KOPT-K1 (cell line): ENCODE data around the gene HMCN2.

Experiments
- H3K27ac ChIP-seq: fragments of 200-600 bp; sonication (generic); 2 replicates; pipeline ENCODE4 v1.5.1; 2016; ENCODE audit warnings: antibody characterized with exemption, mild to moderate bottlenecking, low read depth, low read length; ENCODE audit not compliant: poor library complexity, severe bottlenecking
- H3K36me3 ChIP-seq: fragments of 200-600 bp; sonication (generic); 2 replicates; pipeline ENCODE4 v1.5.1; 2017; ENCODE audit warnings: antibody characterized with exemption, mild to moderate bottlenecking, low read length, moderate library complexity; ENCODE audit not compliant: insufficient read depth
- H3K9me3 ChIP-seq: fragments of 200-600 bp; sonication (generic); 2 replicates; pipeline ENCODE4 v1.5.1; 2017; ENCODE audit warnings: antibody characterized with exemption, low read length, mild to moderate bottlenecking; ENCODE audit not compliant: insufficient read depth, poor library complexity, severe bottlenecking

Gene HMCN2

GRCh38 chr9:130341128-130341527, 75.6 kb downstream of the HMCN2 start:
- no peaks in the 10 kb centered on the region for H3K36me3 ChIP-seq
- H3K9me3 ChIP-seq = no peaks in the 10 kb centered on the region
- H3K27ac ChIP-seq = no peak overlapping the region

- no peak overlapping the region for H3K27ac ChIP-seq
These were observed 76.5 kb downstream of the HMCN2 start for GRCh38 chr9:130341839-130342713.

GRCh38 chr9:130342714-130343085, 77.1 kb downstream of the HMCN2 start:
- H3K36me3 ChIP-seq = no peaks in the 10 kb centered on the region
- no peak overlapping the region for H3K27ac ChIP-seq
- no peaks in the 10 kb centered on the region for H3K9me3 ChIP-seq

More at GRCh38 chr9:130341839-130342713, 76.5 kb downstream of the HMCN2 start:
- H3K36me3 ChIP-seq = no peaks in the 10 kb centered on the region
- no peaks in the 10 kb centered on the region for H3K9me3 ChIP-seq

- Histone ChIP-seq H3K27ac (no peak overlapping the region), H3K36me3 (no peaks in the 10 kb centered on the region), H3K9me3 (no peaks in the 10 kb centered on the region)
These were observed 77.9 kb downstream of the HMCN2 start for GRCh38 chr9:130343445-130343918.

- no peak overlapping the region for H3K27ac ChIP-seq
- no peaks in the 10 kb centered on the region for H3K36me3 ChIP-seq
- no peaks in the 10 kb centered on the region for H3K9me3 ChIP-seq
These were observed 78.8 kb downstream of the HMCN2 start for GRCh38 chr9:130344366-130344765.

- no peaks in the 10 kb centered on the region for H3K9me3 ChIP-seq
- no peaks in the 10 kb centered on the region for H3K36me3 ChIP-seq
- H3K27ac ChIP-seq = no peak overlapping the region
These were observed 79.7 kb downstream of the HMCN2 start for GRCh38 chr9:130345009-130345896.

- H3K36me3 ChIP-seq = no peaks in the 10 kb centered on the region
- no peak overlapping the region for H3K27ac ChIP-seq
- no peaks in the 10 kb centered on the region for H3K9me3 ChIP-seq
These were observed 80.4 kb downstream of the HMCN2 start for GRCh38 chr9:130345897-130346385.

- no peak overlapping the region for H3K27ac ChIP-seq
- no peaks in the 10 kb centered on the region for H3K9me3 ChIP-seq
- H3K36me3 ChIP-seq = no peaks in the 10 kb centered on the region
These were observed 80.9 kb downstream of the HMCN2 start for GRCh38 chr9:130346431-130346830.

- Histone ChIP-seq H3K9me3 (no peaks in the 10 kb centered on the region), H3K36me3 (no peaks in the 10 kb centered on the region), H3K27ac (no peak overlapping the region)
These were observed 81.5 kb downstream of the HMCN2 start for GRCh38 chr9:130347036-130347435.

- no peak overlapping the region for H3K27ac ChIP-seq
- no peaks in the 10 kb centered on the region for H3K9me3 ChIP-seq
- no peaks in the 10 kb centered on the region for H3K36me3 ChIP-seq
These were observed 82.4 kb downstream of the HMCN2 start for GRCh38 chr9:130347931-130348330.

GRCh38 chr9:130348341-130348740, 82.8 kb downstream of the HMCN2 start:
- Histone ChIP-seq H3K36me3 (no peaks in the 10 kb centered on the region), H3K9me3 (no peaks in the 10 kb centered on the region)

GRCh38 chr9:130348881-130349280, 83.3 kb downstream of the HMCN2 start:
- Histone ChIP-seq H3K36me3 (no peaks in the 10 kb centered on the region), H3K9me3 (no peaks in the 10 kb centered on the region), H3K27ac (no peak overlapping the region)

More at GRCh38 chr9:130348341-130348740, 82.8 kb downstream of the HMCN2 start:
- H3K27ac ChIP-seq = no peak overlapping the region

GRCh38 chr9:130349398-130349797, 83.8 kb downstream of the HMCN2 start:
- no peaks in the 10 kb centered on the region for H3K36me3 ChIP-seq
- no peaks in the 10 kb centered on the region for H3K9me3 ChIP-seq
- no peak overlapping the region for H3K27ac ChIP-seq

GRCh38 chr9:130351343-130351742, 85.8 kb downstream of the HMCN2 start:
- Histone ChIP-seq H3K27ac (no peak overlapping the region), H3K36me3 (no peaks in the 10 kb centered on the region), H3K9me3 (no peaks in the 10 kb centered on the region)

GRCh38 chr9:130352081-130352480, 86.5 kb downstream of the HMCN2 start:
- Histone ChIP-seq H3K27ac (no peak overlapping the region), H3K9me3 (no peaks in the 10 kb centered on the region), H3K36me3 (no peaks in the 10 kb centered on the region)
